K562 (cell line): ENCODE results near the gene POP7. TPM values are rescaled to one million over a fixed set of nuclear protein-coding genes. Genes with fewer than 3 reads are reported as not detected.

ENCODE experiments used
- ARNT ChIP-seq, 2 experiments: fragments of 450-650 bp; IDR thresholded peaks; 2 replicates each; pipeline ENCODE4 v1.6.1; 2016; ENCODE audit warnings: mild to moderate bottlenecking in 1 of 2
- ATF1 ChIP-seq, 2 experiments: fragments of 450-650 bp in 1 of 2; IDR thresholded peaks; 2 replicates each; pipeline ENCODE4 v1.6.1; 2016; ENCODE audit warnings: missing compliant biosample characterization in 1 of 2, missing genetic modification characterization in 1 of 2
- ATF2 ChIP-seq: sonication (generic); formaldehyde crosslinking; IDR thresholded peaks from 2 replicates; pipeline ENCODE4 v1.8.1; 2022; ENCODE audit warnings: missing genetic modification reagents
- BCL6 ChIP-seq: fragments of 250-450 bp; sonication (Bioruptor Pico); IDR thresholded peaks from 2 replicates; pipeline ENCODE4 v1.4.0; 2020
- BRF1 ChIP-seq: IDR thresholded peaks from 3 replicates; pipeline ENCODE4 v1.6.1; 2011; ENCODE audit warnings: borderline replicate concordance, mild to moderate bottlenecking; ENCODE audit not compliant: insufficient read length; ENCODE audit errors: extremely low read depth
- CBFA2T3 ChIP-seq: fragments of 450-650 bp; IDR thresholded peaks from 2 replicates; pipeline ENCODE4 v1.6.1; 2017
- CBFB ChIP-seq: sonication (generic); formaldehyde crosslinking; IDR thresholded peaks from 2 replicates; pipeline ENCODE4 v1.4.0; 2020; ENCODE audit warnings: mild to moderate bottlenecking, missing genetic modification reagents
- CGGBP1 ChIP-seq: fragments of 250-450 bp; sonication (Bioruptor Pico); IDR thresholded peaks from 2 replicates; pipeline ENCODE4 v1.9.0; 2021; ENCODE audit warnings: mild to moderate bottlenecking
- CREBBP ChIP-seq: IDR thresholded peaks from one replicate; pipeline ENCODE4 v1.6.1; 2012; ENCODE audit warnings: low read depth, mild to moderate bottlenecking, control low read depth, inconsistent platforms, low read length
- EHMT2 ChIP-seq: fragments of 450-650 bp; IDR thresholded peaks from 2 replicates; pipeline ENCODE4 v1.6.1; 2018; ENCODE audit warnings: antibody characterized with exemption
- EZH2 ChIP-seq: IDR thresholded peaks from 2 replicates; pipeline ENCODE4 v1.6.1; 2012; ENCODE audit warnings: low read depth, mild to moderate bottlenecking, inconsistent platforms, low read length, borderline replicate concordance
- FOXP1 ChIP-seq: sonication (generic); formaldehyde crosslinking; IDR thresholded peaks from 2 replicates; pipeline ENCODE4 v1.8.0; 2022; ENCODE audit warnings: mild to moderate bottlenecking, missing genetic modification reagents
- HMG20A ChIP-seq: fragments of 450-650 bp; formaldehyde crosslinking; conservative IDR thresholded peaks from 2 replicates; pipeline ENCODE4 v1.4.0; 2020; ENCODE audit warnings: mild to moderate bottlenecking, mixed read lengths
- HMG20B ChIP-seq: fragments of 250-450 bp; sonication (Bioruptor Pico); IDR thresholded peaks from 2 replicates; pipeline ENCODE4 v1.5.0; 2021; ENCODE audit warnings: mild to moderate bottlenecking
- IRF2 ChIP-seq: sonication (generic); formaldehyde crosslinking; IDR thresholded peaks from 2 replicates; pipeline ENCODE4 v1.8.1; 2022; ENCODE audit warnings: mild to moderate bottlenecking, missing genetic modification reagents
- MCM5 ChIP-seq: fragments of 450-650 bp; IDR thresholded peaks from 2 replicates; pipeline ENCODE4 v1.6.1; 2016; ENCODE audit warnings: low read depth
- MEF2D ChIP-seq: conservative IDR thresholded peaks from 2 replicates; pipeline ENCODE4 v1.6.1; 2016; ENCODE audit warnings: low read depth, missing genetic modification characterization, missing compliant biosample characterization
- MTA1 ChIP-seq: fragments of 450-650 bp; IDR thresholded peaks from 2 replicates; pipeline ENCODE4 v1.6.1; 2017; ENCODE audit warnings: borderline replicate concordance
- NBN ChIP-seq: fragments of 450-650 bp; IDR thresholded peaks from 2 replicates; pipeline ENCODE4 v1.6.1; 2016; ENCODE audit warnings: low read depth, mild to moderate bottlenecking
- NCOA2 ChIP-seq, 2 experiments: fragments of 450-650 bp; IDR thresholded peaks; 2 replicates each; pipeline ENCODE4 v1.6.1; 2018; ENCODE audit warnings: mild to moderate bottlenecking in 2 of 2, moderate library complexity in 1 of 2; ENCODE audit not compliant: partially characterized antibody in 2 of 2
- NFXL1 ChIP-seq: fragments of 450-650 bp; formaldehyde crosslinking; IDR thresholded peaks from 2 replicates; pipeline ENCODE4 v1.4.0; 2021; ENCODE audit warnings: mild to moderate bottlenecking
- RFX1 ChIP-seq: fragments of 450-650 bp; IDR thresholded peaks from 2 replicates; pipeline ENCODE4 v1.6.1; 2016; ENCODE audit warnings: mild to moderate bottlenecking, moderate library complexity
- SMARCA5 ChIP-seq: fragments of 450-650 bp; IDR thresholded peaks from 2 replicates; pipeline ENCODE4 v1.6.1; 2016
- ZBED1 ChIP-seq: IDR thresholded peaks from 2 replicates; pipeline ENCODE4 v1.6.1; 2014
- ZC3H4 ChIP-seq: sonication (generic); formaldehyde crosslinking; IDR thresholded peaks from 2 replicates; pipeline ENCODE4 v1.9.0; 2021; ENCODE audit warnings: missing genetic modification reagents, borderline replicate concordance
- ZMIZ1 ChIP-seq, 2 experiments: fragments of 150-350 bp in 1 of 2; IDR thresholded peaks; 2 replicates each; pipeline ENCODE4 v1.6.1; 2012 to 2016; ENCODE audit warnings: low read depth in 2 of 2, low read length in 2 of 2, mild to moderate bottlenecking in 1 of 2, moderate library complexity in 1 of 2
- ZNF165 ChIP-seq: fragments of 250-450 bp; sonication (Bioruptor Pico); IDR thresholded peaks from 2 replicates; pipeline ENCODE4 v1.4.0; 2020; ENCODE audit warnings: borderline replicate concordance
- ZNF239 ChIP-seq: fragments of 250-450 bp; sonication (Bioruptor Pico); IDR thresholded peaks from 2 replicates; pipeline ENCODE4 v1.4.0; 2020; ENCODE audit warnings: mild to moderate bottlenecking
- ZNF57 ChIP-seq: fragments of 450-650 bp; formaldehyde crosslinking; IDR thresholded peaks from 2 replicates; pipeline ENCODE4 v1.4.0; 2020; ENCODE audit warnings: mild to moderate bottlenecking, moderate library complexity
- polyA plus RNA-seq, 8 experiments: library from polyadenylated mRNA; depleted of rRNA in 4 of 8; stranded (reverse) in 5 of 8; unstranded in 3 of 8; fragments of >200 nt; fragmentation: Nextera tagmentation in 2 of 8; fragmentation: Illumina TruSeq in 1 of 8; extraction: Ambion mirVana in 2 of 8; extraction: Trizol in 1 of 8; gene quantifications; 2 replicates each; pipeline versions ENCODE4 v1.2.1 to v1.2.3, GENCODE V29; 2011 to 2014; ENCODE audit warnings: inconsistent platforms in 1 of 8, missing spikeins in 1 of 8
- total RNA-seq, 7 experiments: library from RNA; depleted of rRNA in 6 of 7; stranded (reverse); fragments of >200 nt in 6 of 7; fragmentation: Illumina TruSeq in 2 of 7; extraction: Trizol in 2 of 7; gene quantifications; 2 replicates each; pipeline versions ENCODE4 v1.2.1 to v1.2.3, GENCODE V29; 2011 to 2021; ENCODE audit warnings: low replicate concordance in 1 of 7

POP7 gene
- total and polyA plus RNA-seq, 9 of the 15 experiments (the other 6 are each of a cell fraction or from before 2014, with no cell fraction given): 11.5 to 163 (median 68.9) TPM

GRCh38 chr7:100694098-100694745 lies 11.7 kb upstream of the POP7 start, which contains the start of gene GIGYF1 (continued):
- TF ChIP-seq ZMIZ1 (IDR thresholded peaks at IDR 0.05; ENCODE audit: low read depth in 2 of 2, low read length in 2 of 2): no peak
- no peak for TF ChIP-seq CGGBP1 (CRISPR knock-in tag)
- no peak for TF ChIP-seq NFXL1 (CRISPR knock-in tag)
- TF ChIP-seq MTA1: no peak
- TF ChIP-seq ARNT (IDR thresholded peaks at IDR 0.05): no peak
- no peak for TF ChIP-seq CREBBP
- no peak for TF ChIP-seq ATF2 (CRISPR knock-in tag)
- no peak for TF ChIP-seq NCOA2 (IDR thresholded peaks at IDR 0.05; ENCODE audit: partially characterized antibody in 2 of 2)
- no peak for TF ChIP-seq BCL6 (CRISPR knock-in tag)
- TF ChIP-seq ZNF239 (CRISPR knock-in tag): 0 out of 2 replicates have a peak, but pooled peaks have one; percentile 18
- TF ChIP-seq CBFB (CRISPR knock-in tag): no peak
- no peak for TF ChIP-seq BRF1
- TF ChIP-seq HMG20A: 0 out of 2 replicates have a peak, but pooled peaks have one; percentile 18
- TF ChIP-seq NBN: no peak
- TF ChIP-seq EZH2: no peak
- no peak for TF ChIP-seq ZBED1
- no peak for TF ChIP-seq ATF1 (CRISPR knock-in tag; IDR thresholded peaks at IDR 0.05)
- no peak for TF ChIP-seq ATF1 (tag; IDR thresholded peaks at IDR 0.05)
- TF ChIP-seq RFX1: no peak
- TF ChIP-seq CBFA2T3: no peak
- TF ChIP-seq FOXP1: no peak
- no peak for TF ChIP-seq ZNF57 (CRISPR knock-in tag)
- no peak for TF ChIP-seq ZNF165 (CRISPR knock-in tag)
- no peak for TF ChIP-seq MCM5
- no peak for TF ChIP-seq ZC3H4 (CRISPR knock-in tag)
- TF ChIP-seq EHMT2: no peak
- no peak for TF ChIP-seq MEF2D
- no peak for TF ChIP-seq IRF2 (CRISPR knock-in tag)
- TF ChIP-seq SMARCA5: no peak
- TF ChIP-seq HMG20B: no peak
